HUES64 (cell line): ENCODE data around the gene RBBP5.

ENCODE experiments used
- H3K27ac ChIP-seq: 2 replicates; pipeline ENCODE4 v1.7.0; 2013; ENCODE audit warnings: low read depth, low read length, inconsistent platforms
- H3K27me3 ChIP-seq: 2 replicates; pipeline ENCODE4 v1.6.1; 2013; ENCODE audit warnings: mild to moderate bottlenecking, low read length; ENCODE audit not compliant: insufficient read depth
- H3K36me3 ChIP-seq: 2 replicates; pipeline ENCODE4 v1.6.1; 2013; ENCODE audit warnings: mild to moderate bottlenecking, low read length; ENCODE audit not compliant: insufficient read depth
- H3K4me1 ChIP-seq: 2 replicates; pipeline ENCODE4 v1.6.1; 2013; ENCODE audit warnings: mild to moderate bottlenecking, low read length, moderate library complexity; ENCODE audit not compliant: insufficient read depth
- H3K4me3 ChIP-seq: 2 replicates; pipeline ENCODE4 v1.5.1; 2013; ENCODE audit warnings: mild to moderate bottlenecking, low read length, moderate library complexity
- H3K9ac ChIP-seq: 2 replicates; pipeline ENCODE4 v1.6.1; 2013; ENCODE audit warnings: mild to moderate bottlenecking, low read depth, low read length
- H3K9me3 ChIP-seq: 2 replicates; pipeline ENCODE4 v1.6.1; 2013; ENCODE audit warnings: low read depth, low read length; ENCODE audit not compliant: insufficient read depth
- WGBS: fragments of 150-250, 120-280 bp; methylation state at CpG from one replicate; pipeline ENCODE4 v1.1.7; 2013; ENCODE audit warnings: missing lambda C conversion rate; 5-methylcytosine and 5-hydroxymethylcytosine counted together

The RBBP5 gene

DNA sequence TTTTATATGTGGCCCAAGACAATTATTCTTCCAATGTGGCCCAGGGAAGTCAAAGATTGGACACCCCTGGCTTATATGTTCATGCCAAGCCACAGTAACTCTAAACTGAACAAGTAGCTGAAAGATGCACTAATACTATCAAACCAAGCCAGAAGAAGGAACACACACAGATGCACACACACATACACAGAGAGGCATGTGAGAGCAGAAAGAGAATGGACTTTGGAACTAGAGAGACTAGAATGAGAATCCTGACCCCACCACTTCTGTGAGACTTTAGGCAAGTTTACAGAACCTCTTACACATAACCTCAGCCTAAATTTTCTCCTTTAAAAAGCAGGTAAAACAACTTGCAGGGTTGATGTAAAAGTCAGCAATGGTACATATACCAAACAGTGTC lies 26.4 kb downstream of the RBBP5 start:
- Histone ChIP-seq H3K27me3 (no peaks in the 10 kb centered on the region), H3K36me3 (peaks cover 96% of the 10 kb centered on the region), H3K9me3 (no peaks in the 10 kb centered on the region), H3K4me1 (no peaks in the 10 kb centered on the region), H3K27ac (no peak overlapping the region), H3K4me3 (no peak overlapping the region), H3K9ac (no peak overlapping the region)

DNA sequence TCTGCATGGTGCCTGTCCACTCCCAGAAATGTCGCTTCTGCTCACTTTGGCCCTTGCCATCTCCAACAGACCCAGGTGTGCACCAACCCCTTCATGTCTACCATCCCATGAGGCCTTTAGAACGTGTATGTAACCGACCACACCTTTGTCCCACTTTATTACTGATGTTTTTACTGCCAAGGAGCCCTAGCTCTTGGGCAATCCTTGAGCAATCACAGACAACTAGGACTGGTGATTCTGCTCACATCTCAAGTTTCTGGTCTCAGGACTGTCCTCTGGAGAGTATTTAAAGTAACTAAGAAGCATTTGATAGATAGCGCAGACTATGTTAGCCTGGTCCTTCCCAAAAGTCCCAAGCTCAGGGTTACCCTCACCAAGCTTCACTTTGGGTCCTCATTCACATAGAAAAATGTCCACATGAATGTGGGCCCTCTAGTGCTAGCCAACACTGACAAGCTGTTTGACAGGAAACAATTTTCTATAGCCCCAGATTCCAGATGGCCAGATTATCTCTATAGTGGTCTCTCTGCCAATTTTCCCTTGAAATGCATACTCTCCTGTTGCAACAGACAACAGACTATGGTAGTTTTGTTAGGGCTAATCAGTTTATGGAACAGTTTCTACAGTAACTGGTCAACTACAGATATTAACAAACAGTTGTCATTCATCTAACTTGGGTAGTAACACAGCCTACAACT lies 30.6 kb downstream of the RBBP5 start:
- no peak overlapping the region for H3K4me3 ChIP-seq
- WGBS = 93% methylated on average over 4 of the region's 4 CpGs
- H3K4me1 ChIP-seq = no peaks in the 10 kb centered on the region
- no peaks in the 10 kb centered on the region for H3K27me3 ChIP-seq
- no peak overlapping the region for H3K9ac ChIP-seq
- peaks cover 93% of the 10 kb centered on the region for H3K36me3 ChIP-seq
- H3K9me3 ChIP-seq = no peaks in the 10 kb centered on the region
- H3K27ac ChIP-seq = no peak overlapping the region

DNA sequence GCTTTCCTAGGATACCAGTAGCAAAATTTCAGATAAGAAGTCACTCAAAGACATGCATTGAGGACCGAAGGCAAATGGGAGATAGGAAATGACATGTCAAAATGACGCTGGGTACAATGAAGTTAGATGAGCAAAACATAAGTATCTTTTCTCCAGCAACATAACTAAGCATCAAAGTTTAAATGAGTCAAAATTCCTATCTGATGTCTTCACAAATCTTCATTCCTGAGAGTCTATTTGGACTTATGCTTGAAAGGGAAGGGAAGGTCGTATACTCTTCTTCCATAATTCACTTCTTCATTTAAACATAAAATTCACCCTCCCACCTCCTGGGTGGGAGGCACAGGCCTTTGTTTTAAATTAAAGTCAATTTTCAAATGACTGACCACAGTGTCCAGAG lies 33.4 kb downstream of the RBBP5 start:
- Histone ChIP-seq H3K36me3 (peaks cover 90% of the 10 kb centered on the region), H3K4me3 (no peak overlapping the region), H3K27me3 (no peaks in the 10 kb centered on the region), H3K9me3 (no peaks in the 10 kb centered on the region), H3K27ac (no peak overlapping the region), H3K4me1 (no peaks in the 10 kb centered on the region), H3K9ac (no peak overlapping the region)
- WGBS = 86% methylated on average over 2 of the region's 3 CpGs

GRCh38 chr1:205084360-205084759 lies 37.4 kb downstream of the RBBP5 start, which contains the start of gene TMEM81:
TSS of gene TMEM81 (minus strand) at chr1:205084460. CDS start at chr1:205084320, 140 bp downstream.
- no peaks in the 10 kb centered on the region; the same call in 1 of the 2 replicates for H3K4me1 ChIP-seq
- peaks cover 55% of the 10 kb centered on the region for H3K36me3 ChIP-seq
- no peak within 1 kb of the TSS for H3K4me3 ChIP-seq
- no peaks in the 10 kb centered on the region for H3K9me3 ChIP-seq
- H3K27ac ChIP-seq = no peak within 1 kb of the TSS
- no peak within 1 kb of the TSS for H3K9ac ChIP-seq
- 90% methylated on average over 2 of the region's 2 CpGs for WGBS
- no peaks in the 10 kb centered on the region for H3K27me3 ChIP-seq

- H3K9me3 ChIP-seq = no peaks in the 10 kb centered on the region
- H3K4me1 ChIP-seq = no peaks in the 10 kb centered on the region; the same call in 1 of the 2 replicates
- H3K36me3 ChIP-seq = peaks cover 36% of the 10 kb centered on the region
- 87% methylated on average over 4 of the region's 4 CpGs for WGBS
- no peaks in the 10 kb centered on the region for H3K27me3 ChIP-seq
- H3K4me3 ChIP-seq = no peak overlapping the region
- H3K9ac ChIP-seq = no peak overlapping the region
- no peak overlapping the region for H3K27ac ChIP-seq
These were observed 39.3 kb downstream of the RBBP5 start for GRCh38 chr1:205082431-205082830.

DNA sequence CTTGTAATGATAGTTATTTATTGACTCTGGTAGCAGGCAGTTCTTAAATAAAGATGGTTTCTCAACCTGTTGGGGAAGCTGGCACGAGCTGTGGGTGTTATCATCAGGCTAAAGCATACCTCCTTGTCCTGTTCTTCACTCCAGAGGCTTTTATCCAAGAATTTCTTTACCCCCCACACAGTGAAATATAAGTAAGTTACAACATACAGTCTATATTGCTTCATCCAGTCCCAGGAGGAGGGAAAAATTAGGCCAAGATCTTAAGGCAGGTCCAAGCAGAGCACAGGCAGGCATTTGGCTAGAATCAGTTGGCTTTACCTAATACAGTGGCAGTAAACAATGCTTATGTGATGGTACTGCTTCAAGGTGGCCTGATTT lies 43.9 kb downstream of the RBBP5 start:
- H3K36me3 ChIP-seq = no peaks in the 10 kb centered on the region
- H3K27ac ChIP-seq = no peak overlapping the region
- WGBS = no CpG with 5 or more reads among the region's 1 CpG
- H3K27me3 ChIP-seq = no peaks in the 10 kb centered on the region
- H3K9ac ChIP-seq = no peak overlapping the region
- H3K4me3 ChIP-seq = no peak overlapping the region
- no peaks in the 10 kb centered on the region; the same call in 1 of the 2 replicates for H3K4me1 ChIP-seq
- H3K9me3 ChIP-seq = no peaks in the 10 kb centered on the region

- Histone ChIP-seq H3K27ac (no peak overlapping the region), H3K36me3 (no peaks in the 10 kb centered on the region), H3K4me1 (no peaks in the 10 kb centered on the region), H3K27me3 (no peaks in the 10 kb centered on the region), H3K4me3 (no peak overlapping the region), H3K9ac (no peak overlapping the region), H3K9me3 (no peaks in the 10 kb centered on the region)
- WGBS = 91% methylated on average over 7 of the region's 7 CpGs
These were observed 44.4 kb downstream of the RBBP5 start for GRCh38 chr1:205077158-205077933.

GRCh38 chr1:205076245-205076761 lies 45.5 kb downstream of the RBBP5 start:
- Histone ChIP-seq H3K27me3 (no peaks in the 10 kb centered on the region), H3K4me1 (no peaks in the 10 kb centered on the region), H3K9me3 (no peaks in the 10 kb centered on the region), H3K4me3 (no peak overlapping the region), H3K36me3 (no peaks in the 10 kb centered on the region), H3K9ac (no peak overlapping the region), H3K27ac (no peak overlapping the region)
- 91% methylated on average over 4 of the region's 4 CpGs for WGBS

DNA sequence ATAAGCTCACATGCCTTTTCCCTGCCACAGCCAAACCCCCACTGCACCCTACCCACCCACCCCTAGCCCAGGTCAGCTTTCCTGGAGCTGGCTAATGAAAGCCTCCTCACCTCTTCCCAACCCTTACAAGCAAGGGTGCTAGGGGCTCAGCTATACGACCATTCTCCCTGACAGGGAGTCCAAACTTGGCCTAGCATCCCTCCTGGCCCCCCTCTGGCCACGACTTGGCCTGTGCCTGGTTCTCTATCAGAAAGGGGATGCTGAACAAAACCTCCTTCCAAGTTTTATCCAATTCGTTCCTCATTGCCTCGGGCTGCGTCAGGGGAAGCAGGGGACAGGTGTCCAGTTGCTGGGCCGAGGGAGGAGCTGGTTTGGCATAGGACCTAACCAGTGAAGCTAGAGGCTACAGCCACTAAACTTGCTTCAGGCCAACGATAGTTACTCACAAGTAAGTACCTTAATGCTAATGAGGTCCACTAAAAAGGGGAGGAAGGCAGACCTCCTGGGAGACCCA lies 46.1 kb downstream of the RBBP5 start:
- no peaks in the 10 kb centered on the region for H3K9me3 ChIP-seq
- no peaks in the 10 kb centered on the region for H3K36me3 ChIP-seq
- H3K27ac ChIP-seq = no peak overlapping the region
- WGBS = 70% methylated on average over 7 of the region's 7 CpGs
- no peaks in the 10 kb centered on the region for H3K27me3 ChIP-seq
- no peak overlapping the region for H3K4me3 ChIP-seq
- no peaks in the 10 kb centered on the region for H3K4me1 ChIP-seq
- H3K9ac ChIP-seq = no peak overlapping the region

DNA sequence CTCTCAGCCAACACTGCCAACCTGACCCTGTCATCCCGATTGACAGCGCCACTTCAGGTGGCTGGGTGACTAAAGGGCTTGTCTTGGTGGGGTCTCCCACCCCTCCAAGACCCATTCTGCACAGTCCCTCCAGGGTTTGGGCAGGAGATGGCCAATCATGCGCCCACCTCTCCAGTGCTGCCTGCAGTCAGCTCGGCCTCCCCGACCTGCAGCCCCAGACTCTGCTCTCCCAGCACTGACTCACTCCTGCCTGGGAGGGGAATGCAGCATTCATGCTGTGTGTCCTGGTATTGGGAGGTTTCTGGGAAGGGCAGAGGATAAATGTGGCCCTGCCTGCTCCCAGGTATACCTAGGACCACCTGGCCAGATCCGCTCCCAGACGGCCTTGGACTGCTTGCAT lies 47.3 kb downstream of the RBBP5 start:
- H3K36me3 ChIP-seq = no peaks in the 10 kb centered on the region
- H3K27me3 ChIP-seq = no peaks in the 10 kb centered on the region
- no peaks in the 10 kb centered on the region for H3K4me1 ChIP-seq
- no peaks in the 10 kb centered on the region for H3K9me3 ChIP-seq
- 85% methylated on average over 7 of the region's 7 CpGs for WGBS
- no peak overlapping the region for H3K27ac ChIP-seq
- no peak overlapping the region for H3K9ac ChIP-seq
- H3K4me3 ChIP-seq = no peak overlapping the region

DNA sequence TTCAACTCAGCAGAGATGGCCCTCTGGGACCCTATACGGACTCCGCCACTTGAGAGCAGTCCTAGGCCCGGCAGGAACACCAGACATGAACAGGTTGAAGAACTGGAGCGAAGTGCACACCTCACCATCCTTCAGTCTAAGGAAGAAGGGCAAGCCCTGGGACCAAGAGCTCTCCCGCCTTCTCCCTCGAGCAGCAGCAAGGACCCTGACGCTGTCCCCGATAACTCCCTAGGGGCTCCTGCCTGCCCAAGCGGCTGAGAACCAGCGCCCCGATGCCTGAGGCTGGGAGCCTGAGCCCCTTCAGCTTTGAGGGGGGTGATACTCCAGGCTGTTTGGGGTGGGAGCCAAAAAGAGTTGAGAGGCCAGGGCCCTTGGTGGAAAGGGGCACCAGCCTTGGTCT lies 47.7 kb downstream of the RBBP5 start:
- Histone ChIP-seq H3K9me3 (no peaks in the 10 kb centered on the region), H3K27ac (no peak overlapping the region), H3K4me3 (no peak overlapping the region), H3K4me1 (no peaks in the 10 kb centered on the region), H3K36me3 (no peaks in the 10 kb centered on the region), H3K9ac (no peak overlapping the region), H3K27me3 (no peaks in the 10 kb centered on the region)
- 92% methylated on average over 11 of the region's 11 CpGs for WGBS
